ENCODE measurements around the gene ZNF416.

Gene ZNF416

GRCh38 chr19:57578487-57579205, at the start of gene ZNF416:
TSS of gene ZNF416 (minus strand) at chr19:57578911. CDS start at chr19:57578704, 207 bp downstream.
- DNase-seq (ENCODE audit: low spot score) = peak; percentile 99

- no peak for DNase-seq (ENCODE audit: low spot score)
Observed at GRCh38 chr19:57623091-57623490, 44.4 kb upstream of the ZNF416 start.

DNA sequence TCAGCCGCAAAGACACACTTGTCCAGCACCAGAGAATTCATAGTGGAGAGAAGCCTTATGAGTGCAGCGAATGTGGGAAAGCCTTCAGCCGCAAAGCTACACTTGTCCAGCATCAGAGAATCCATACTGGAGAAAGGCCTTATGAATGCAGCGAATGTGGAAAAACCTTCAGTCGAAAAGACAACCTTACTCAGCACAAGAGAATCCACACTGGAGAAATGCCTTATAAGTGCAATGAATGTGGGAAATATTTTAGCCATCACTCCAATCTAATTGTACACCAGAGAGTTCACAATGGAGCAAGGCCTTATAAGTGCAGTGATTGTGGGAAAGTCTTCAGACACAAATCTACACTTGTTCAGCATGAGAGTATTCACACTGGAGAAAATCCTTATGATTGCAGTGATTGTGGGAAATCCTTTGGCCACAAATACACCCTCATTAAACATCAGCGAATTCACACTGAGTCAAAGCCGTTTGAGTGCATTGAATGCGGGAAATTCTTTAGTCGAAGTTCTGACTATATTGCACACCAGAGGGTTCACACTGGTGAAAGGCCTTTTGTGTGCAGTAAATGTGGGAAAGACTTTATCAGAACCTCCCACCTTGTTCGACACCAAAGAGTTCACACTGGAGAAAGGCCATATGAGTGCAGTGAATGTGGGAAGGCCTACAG, 42.1 kb upstream of the ZNF416 start:
- DNase-seq (ENCODE audit: low spot score) = no peak

DNA sequence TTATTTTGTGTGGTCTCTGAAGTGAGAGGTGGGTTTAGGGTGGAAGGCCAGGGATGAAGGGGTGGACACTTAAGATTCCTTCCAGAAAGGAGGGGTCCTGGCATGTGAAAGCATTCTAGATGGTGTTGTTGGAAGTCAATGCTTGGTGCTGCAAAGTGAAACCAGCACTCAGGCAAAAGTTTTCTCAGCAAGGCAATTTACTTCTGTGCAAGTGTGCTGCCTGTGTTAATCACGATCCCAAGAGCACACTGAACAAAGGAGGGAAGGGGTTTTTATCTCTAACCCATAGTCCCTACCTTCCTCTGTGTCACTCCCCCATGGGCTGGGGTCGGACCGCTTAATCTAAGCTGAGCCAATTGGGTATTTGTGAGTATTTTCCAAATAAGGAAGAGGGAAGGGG, 36.6 kb upstream of the ZNF416 start:
- no peak for DNase-seq (ENCODE audit: low spot score)

GRCh38 chr19:57613941-57614743, 35.4 kb upstream of the ZNF416 start, which contains the start of gene ZNF134:
TSS of gene ZNF134 (plus strand) at chr19:57614242. CDS start at chr19:57619469, 5,227 bp downstream.
- DNase-seq (ENCODE audit: low spot score) = peak; percentile 91

DNA sequence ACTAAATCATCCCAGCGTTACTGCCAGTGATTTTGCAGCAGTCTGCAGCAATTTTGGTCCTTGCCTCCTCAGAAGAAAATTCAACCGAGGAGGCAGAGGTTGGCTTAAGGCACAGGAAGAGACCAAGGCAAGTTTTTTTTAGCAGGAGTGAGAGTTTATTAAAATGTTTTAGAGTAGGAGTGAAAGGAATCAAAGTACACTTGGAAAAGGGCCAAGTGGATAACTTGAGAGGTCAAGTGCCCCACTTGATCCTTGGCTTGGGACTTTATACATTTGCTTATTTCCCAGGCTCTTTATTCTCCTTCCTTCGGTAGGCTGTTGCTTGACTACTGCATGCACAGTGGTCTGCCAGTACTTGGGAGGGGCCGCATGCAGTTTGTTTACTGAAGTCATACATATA, 32.4 kb upstream of the ZNF416 start:
- DNase-seq (ENCODE audit: low spot score) = no peak

- no peak for DNase-seq (ENCODE audit: low spot score)
Observed at GRCh38 chr19:57606931-57607330, 28.2 kb upstream of the ZNF416 start.

DNA sequence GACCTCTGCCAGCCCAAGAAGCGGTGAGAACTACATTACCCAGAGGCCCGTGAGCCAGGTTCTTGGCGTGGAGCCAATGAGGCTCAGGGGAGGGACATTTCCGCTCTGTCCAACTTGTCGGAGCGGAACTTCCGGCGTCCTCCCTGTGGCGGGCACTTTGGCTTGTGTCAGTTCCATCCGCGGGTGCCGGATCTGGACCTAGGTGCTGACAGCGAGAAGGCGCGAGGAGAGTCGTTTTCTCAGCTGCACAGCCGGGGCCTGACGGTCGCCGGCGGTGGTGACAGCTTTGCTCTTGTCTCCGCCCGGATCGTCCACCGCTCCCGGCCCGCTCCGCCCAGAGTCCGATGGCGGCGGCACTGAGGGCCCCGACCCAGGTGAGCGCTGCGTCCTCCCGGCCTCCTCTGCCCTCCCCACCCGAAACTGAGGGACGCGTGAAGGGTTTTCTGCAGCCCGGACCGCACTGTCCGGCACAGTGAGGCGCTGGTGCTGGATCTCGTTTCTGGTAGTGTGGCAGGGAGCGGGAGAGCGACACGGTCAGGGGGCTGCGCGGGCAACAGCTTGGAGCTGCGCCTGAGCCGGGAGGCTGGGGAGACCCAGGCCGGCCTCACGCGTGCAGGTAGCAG, 21.2 kb upstream of the ZNF416 start, which contains the start of gene ZNF530:
Gene ZNF530, plus strand, starts transcription at position 125 of the 623 bp plus-strand sequence. CDS start 4,461 bp downstream, outside the sequence.
- peak; percentile 94 for DNase-seq (ENCODE audit: low spot score)

DNA sequence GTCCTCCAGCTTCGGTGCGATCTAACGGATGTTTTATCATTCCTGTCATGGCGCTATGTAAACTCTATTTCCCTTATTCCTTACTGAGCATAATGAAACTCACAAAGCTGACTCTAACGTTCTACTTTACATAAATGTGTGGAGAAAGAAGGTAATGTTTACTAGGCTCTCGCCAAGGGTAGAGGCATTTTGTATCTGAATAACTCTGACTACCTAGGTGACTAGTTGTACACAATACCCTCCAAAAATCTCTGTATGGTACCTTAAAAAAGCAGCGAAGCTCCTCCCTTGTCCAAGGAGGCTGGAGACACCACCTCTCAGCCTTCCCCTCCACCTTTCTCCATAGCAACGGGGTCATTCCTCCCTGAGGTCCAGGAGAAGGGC, 20.7 kb upstream of the ZNF416 start:
- DNase-seq (ENCODE audit: low spot score) = no peak

DNA sequence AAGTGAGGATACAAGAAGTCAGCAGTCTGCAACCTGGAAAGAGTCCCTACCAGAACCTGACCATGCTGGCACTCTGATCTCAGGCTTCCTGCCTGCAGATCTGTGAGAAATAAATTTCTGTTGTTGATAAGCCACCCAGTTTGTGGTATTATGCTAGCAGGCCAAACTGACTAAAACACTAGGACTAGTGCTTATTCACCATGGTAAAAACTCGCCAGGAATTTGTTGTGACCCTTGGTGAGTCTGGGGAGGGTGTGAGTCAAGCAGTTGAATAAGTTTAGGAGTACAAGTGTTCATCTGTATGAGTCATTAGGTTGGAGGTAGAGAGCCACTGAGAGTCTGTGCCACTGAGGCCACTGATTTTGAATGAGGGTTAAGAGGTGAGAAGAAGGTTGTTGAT, 8.8 kb upstream of the ZNF416 start:
- DNase-seq (ENCODE audit: low spot score) = no peak

DNA sequence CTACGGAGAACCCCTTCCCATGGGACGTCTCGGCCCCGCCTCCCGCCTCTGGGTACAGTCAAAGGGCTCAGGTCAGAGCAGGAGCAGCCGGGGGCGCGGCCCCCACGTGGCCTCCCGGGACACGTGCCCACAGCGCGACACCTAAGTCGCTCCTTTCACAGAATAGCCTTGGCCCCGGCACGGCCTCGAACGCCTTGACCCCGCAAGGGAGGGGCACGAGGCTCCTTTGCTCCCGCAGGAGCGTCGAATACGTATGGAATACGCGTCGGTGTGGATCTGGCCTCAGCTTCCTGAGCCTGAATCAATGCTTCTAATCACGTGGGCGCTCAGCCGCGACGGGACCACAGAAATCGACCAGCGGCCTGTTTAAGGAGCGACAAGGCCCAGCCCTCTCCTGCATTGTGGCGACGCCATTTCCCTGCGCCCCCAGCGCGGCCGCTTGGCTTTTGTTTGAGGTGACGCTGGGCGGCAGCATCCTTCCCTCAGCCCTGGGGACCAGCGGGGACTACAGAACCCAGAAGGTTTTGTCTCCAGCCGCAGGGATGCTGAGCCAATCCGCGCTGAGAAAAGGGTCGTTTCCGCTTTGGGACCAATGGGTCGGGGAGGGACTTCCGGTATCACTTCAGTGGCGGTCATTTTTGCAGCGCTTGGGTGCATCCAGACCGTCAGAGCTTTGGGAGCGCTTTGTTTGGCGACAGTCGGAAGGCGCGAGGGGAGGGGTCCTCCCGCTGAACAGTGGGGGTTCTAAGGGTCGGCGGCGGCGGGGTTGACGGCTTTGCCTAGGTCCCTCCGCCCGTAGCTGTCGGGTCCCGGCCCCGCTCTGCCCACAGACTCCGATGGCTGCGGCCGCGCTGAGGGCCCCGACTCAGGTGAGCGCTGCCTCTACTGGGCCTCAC, 5.1 kb upstream of the ZNF416 start, which contains the start of gene ZIK1:
Gene ZIK1, plus strand, starts transcription at position 625 of the 896 bp plus-strand sequence. Its CDS starts 212 bp downstream, at position 837.
- peak; percentile 98 for DNase-seq (ENCODE audit: low spot score)

DNA sequence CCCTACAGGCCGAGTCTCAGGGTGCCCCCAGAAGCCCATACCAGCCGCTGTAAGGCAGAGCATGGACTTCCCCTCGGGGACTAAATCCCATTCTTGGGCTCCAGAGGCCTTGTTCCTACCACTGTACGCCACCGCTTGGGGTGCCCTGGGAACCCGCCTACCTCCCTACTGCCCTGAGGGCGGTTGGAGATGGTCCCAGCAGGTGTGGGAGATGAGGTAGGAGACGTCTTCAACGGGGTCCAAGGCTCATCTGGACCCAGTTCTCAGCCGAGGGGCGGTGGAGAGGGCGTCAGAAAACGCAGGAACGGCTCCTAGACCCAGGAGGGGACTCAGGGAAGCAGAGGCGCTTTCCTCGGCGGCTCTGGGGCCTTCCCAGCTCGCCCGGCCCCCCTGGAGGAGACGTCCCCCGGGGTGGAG, 4.4 kb upstream of the ZNF416 start:
- no peak for DNase-seq (ENCODE audit: low spot score)

DNA sequence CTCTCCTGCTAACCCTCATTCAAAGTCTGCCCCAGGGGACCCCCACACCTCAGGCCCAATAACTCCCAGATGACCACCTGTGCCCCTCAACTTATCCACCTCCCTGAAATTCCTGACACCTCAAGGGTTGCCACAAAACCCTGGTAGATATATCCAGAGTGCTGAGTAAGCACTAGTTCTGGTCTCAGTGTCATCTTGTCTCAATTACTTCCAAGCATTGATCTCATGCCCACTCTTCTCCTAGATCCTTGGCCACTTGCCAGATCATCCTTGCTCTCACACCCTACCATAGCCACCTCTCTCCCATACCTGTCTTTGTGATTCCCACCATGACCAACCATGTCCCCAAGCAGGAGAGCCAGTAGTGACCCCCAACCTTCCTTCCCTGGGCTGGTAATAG, 2.0 kb downstream of the ZNF416 start:
- no peak for DNase-seq (ENCODE audit: low spot score)

- no peak for DNase-seq (ENCODE audit: low spot score)
Observed at GRCh38 chr19:57572415-57572947, 6.2 kb downstream of the ZNF416 start.

DNA sequence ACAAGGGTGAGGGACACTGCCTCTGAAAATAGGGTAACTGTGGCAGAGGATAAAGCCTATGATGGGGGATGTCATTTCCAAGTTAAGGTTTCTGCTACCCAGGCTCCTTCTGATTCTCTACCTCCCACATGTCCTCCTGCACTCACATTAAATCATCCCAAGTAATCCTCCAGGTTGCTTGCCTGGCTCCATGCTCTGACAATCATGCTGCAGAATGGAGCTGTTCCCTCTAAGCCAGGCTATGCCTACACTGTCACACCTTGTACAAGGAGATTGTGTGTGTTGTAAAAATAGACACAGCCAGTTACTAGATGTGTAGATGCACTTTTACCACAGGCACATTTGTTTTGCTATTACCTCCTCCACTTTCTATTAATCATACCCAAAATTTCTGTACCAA, 8.0 kb downstream of the ZNF416 start:
- no peak for DNase-seq (ENCODE audit: low spot score)

GRCh38 chr19:57566396-57567265, 12.1 kb downstream of the ZNF416 start:
- no peak for DNase-seq (ENCODE audit: low spot score)

DNA sequence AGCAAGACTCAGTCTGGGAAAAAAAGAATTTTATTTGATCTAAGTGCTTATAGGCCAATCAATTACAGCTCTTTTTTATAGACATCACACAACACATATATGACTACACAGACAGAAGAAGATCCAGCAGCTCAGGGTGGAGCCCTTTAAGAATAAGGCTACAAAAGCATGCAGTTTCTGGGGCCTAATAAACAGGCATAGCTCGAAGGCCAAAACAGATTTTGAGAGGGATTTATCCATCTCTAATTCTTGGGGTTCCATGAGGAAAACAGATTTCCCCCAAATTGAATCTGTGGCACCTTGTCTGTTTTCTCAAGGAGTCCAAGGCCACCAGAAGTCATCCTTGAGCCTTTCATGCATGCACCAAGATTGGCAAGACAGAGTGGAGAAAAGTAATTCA, 15.2 kb downstream of the ZNF416 start:
- DNase-seq (ENCODE audit: low spot score) = no peak

- no peak for DNase-seq (ENCODE audit: low spot score)
Observed at GRCh38 chr19:57560049-57560491, 18.6 kb downstream of the ZNF416 start.

DNA sequence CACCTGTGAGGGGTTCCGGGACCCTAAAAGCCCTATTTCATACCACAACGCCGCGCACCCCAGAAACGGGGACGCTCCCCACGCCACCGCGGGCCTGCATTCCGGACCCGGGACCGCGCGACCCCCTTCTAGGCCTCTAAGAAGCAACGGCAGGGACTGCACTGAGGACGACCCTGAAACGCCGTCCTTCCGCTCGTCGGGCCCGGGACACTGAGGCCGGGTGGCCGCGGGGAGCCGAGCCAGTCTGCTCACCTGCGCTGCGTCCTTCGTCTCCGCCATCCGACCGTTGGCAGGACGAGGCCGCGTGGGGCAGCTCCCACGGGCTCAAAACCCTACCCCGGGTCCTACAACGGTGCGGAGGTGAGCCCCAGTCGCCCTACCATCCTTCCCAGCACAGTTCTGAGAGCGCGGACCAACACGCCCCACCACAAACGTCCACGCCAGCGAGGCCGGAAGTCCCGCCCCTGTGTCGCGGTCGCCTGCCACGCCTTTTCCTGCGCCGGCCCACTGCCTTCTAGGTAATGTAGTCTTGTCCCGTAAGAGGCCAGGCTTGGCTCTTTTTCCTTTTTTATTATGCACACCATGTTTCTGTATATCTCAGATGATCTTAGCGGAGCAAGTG, 19.2 kb downstream of the ZNF416 start, which contains the start of gene ZNF550:
Gene ZNF550, minus strand, starts transcription at position 460 of the 622 bp plus-strand sequence. Its CDS starts 181 bp downstream, at position 279.
- DNase-seq (ENCODE audit: low spot score) = peak; percentile 95

All from Ammon's horn (tissue), 1 donor.